NCI-H1105 (cell line): ENCODE data around the gene TBXA2R.
A peak's percentile ranks its signal among the peaks of the same experiment; 100 is the strongest.
"Not testable (repeated sequence)": the region's sequence is repeated elsewhere in the genome, so short reads cannot be mapped to it uniquely, and the experiment has no call there.

Source experiments
- DNase-seq: peaks from one replicate; lab custom pipeline; 2025; lab: John Stamatoyannopoulos, UW

The TBXA2R gene

DNA sequence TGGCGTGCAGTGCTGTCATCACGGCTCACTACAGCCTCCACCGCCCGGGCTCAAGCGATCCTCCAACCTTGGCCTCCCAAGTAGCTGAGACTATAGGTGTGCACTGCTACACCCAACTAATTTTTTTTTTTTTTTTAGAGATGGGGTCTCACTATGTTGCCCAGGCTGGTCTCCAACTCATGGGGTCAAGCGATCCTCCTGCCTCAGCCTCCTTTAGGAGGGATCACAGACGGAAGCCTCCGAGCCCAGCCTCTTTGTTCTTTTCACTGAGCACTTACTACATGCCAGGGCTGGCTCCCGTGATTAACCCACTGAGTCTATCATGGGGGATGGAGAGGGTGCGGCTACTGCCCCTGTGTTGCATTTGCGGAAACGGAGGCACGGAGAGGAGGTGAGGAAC lies 32.8 kb upstream of the TBXA2R start:
- DNase-seq: no peak

DNA sequence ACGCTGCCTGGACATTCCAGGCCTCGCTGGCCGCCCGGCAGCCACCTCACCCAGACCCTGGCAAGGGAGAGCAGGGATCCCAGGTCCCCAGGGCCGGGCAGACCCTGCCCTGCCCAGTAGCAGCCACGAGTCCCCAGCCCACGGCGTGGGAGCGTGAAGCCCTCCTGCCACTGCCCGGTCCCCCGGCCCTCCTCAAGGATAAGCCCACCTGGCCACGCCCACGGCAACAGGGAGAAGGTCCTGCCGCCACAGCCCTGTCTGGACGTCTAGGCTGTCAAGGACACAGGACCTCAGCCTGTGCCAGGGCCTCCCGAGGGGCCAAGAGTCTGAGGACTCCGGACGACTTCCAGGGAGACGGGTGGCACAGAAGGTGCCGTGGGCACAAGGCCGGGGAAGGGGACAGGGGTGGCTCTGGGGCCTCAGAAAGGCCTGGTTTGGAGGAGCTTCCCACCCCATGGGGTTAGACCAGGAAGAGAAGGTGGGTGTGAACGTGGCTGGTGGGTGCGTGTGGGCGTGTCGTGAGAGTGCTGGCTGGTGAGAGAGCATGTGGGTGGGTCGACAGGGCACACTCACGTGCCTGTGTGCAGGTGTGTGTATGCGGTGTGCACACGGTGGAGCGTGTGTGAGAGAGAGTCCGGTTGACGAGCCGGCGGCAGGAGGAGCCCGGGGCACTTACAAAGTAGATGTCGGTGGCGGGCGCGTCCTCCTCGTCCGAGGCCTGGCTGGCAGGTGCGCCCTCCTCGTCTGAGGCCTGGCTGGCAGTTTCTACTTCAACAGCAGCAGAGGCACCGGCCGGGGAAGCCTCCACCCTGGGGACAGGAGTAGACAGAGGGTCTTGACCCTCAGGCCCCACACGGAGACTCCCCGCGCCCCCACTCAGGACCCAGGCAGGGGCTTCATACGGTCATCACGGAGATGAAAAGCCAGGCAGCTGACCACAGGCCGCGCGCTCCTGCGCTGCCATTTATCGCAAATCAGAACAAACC lies 31.8 kb upstream of the TBXA2R start:
- DNase-seq: no peak

DNA sequence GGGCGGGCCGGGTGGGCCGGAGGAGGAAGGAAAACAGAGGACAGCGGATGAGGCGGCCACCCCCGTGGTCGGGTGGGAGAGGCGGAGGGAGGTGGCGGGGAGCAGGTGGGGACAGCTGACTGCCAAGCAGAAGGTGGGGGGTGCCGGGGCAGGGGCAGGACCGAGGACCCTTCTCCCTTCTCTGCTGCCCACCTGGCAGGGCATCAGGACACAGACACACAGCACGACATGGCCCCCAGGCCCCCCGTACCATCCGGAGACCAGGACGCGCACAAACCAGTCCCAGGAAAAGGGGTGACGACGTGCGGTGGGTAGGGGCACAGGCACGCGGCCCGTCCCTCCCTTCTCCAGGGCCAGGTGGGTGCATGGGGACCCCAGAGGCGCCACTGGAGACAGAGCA lies 30.9 kb upstream of the TBXA2R start:
- DNase-seq: no peak

DNA sequence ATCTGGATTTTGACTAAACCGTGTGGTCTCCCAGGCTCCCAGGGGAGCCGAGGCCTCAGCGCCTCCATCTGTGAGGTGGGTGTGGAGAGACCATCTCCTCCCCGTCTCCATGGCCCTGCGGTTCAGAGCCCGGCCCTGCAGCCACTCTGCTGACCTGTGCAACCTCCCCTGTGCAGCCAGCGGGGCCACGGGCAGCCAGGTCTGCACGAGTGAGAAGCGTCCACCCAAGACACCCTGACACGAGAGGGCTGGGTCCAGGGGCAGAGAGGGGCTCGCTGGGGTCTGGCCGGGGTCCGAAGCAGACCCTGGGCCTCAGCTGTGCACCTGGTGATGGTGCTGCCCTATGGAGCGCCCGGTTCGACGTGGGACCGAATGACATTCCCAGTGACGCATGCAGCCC lies 30.3 kb upstream of the TBXA2R start:
- no peak for DNase-seq

DNA sequence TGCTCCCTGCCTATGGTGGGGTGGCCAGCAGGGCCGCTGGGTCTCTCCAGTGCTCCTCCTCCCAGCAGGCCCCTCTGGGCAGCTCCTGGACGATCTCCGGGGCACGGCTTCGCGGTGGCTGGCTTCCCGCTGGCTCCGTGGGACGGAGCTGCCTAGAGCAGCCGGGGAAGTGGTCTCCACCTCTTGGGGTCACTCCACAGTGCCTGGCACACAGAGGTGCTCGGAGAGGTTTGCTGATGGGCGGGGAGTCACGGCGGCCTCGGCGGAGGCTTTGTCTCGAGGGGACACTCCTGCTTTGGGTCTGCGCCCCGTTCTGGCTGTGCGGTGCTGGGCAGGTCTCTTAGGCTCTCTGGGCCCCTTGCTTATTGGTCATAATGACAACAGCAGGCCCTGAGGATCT lies 29.8 kb upstream of the TBXA2R start:
- DNase-seq: no peak

DNA sequence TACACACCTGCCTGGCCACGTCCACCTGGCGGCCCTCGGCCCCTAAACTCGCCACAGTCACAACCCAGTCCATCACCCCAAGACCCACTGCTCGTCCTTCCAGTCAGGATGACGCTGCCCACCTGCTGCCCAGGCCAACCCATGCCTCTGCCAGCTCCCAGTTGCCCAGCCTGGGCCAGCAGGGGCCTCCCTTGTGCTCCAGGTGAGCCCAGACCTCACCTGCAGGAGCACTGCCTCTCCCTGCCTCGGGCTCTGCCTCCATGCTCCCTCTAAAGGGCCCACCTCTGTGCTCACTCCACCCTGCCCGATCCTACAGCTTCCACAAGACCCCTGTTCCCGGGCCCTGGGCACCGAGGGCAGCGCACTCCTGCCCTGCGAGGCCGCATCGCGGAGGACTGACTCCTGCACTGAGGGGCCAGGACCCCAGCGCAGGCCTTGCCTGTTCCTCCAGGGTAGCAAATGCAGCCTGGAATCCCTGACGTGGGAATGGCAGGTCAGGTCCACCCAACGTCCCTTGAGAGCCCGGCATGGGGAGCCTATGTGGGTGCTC lies 27.9 kb upstream of the TBXA2R start:
- DNase-seq: no peak

DNA sequence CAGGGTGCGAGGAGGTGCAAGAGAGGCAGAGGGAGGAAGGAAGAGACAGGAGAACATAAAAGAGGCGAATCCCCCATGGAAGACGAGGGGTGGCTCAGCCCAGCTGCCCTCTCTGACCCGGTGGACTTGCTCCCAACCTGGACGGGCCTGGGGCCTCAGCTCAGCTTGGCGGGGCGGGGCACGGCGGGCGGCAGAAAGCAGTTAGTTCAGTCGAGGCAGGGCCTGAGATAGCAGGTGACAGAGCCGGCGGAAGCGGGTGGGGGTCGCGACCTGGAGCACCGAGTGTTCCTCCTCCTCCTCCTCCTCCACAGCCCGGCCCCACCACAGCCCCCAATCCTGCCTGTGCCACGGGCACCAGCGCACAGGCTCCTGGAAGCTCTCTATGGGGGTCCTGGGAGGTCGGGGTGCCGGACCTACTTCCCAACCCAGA lies 26.9 kb upstream of the TBXA2R start:
- DNase-seq: no peak

DNA sequence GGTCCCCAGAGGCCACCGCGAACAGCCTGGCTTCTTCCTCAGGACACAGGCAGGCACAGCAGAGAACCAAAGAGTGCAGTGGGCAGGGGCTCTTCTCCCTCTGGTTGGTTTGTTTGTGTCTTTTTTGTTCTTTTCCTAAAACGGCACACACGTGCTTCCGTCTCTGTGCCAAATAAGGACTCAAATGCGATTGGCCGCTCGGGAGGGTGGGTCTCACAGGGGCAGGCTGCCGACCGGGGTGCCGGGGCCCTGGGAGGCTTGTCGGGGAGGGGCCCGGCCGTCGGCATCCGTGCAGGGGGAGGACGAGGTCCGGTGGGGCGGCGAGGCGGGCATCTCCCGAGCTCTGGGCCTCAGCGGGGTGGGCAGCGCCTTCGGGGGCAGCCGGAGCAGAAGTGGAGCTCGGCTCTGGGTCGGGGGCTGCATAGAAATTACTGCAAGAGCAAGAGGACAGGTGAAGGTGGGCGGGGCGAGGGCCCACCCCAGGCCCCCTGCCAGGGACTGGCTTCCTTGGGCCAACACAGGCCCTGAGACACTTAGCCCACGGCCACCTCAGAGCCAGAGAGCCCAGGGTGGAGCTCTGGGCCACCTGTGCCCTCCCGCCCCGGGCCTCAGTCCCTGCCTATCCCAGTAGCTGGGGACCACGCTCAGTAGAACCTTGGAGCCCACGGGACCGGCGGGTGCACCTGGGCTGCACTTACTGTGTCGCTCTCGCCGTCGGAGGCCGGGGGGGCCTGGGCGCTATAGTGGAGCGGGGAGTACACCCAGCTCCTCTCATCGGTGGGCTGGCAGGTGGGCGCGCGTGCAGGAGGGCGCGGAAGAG lies 26.3 kb upstream of the TBXA2R start:
- DNase-seq: no peak

DNA sequence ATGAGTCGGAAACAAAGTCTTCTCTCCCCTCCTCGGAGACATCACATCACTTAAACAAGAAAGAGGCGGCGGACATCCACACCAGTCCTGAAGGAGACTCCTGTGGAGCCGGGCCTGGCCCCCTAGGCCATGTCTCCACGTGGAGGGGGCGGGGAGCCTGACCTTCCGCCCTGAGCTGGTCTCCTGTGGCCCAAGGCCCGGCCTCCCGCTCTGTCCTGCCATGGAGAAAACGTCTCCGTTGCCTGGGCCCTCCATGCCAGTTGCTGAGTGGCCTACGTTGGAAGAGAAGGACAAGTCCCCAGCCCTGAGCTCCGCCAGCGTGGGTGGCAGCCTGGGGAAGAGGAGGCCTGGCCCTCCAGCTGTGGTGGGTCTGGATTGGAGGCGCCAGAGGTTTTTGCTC lies 25.4 kb upstream of the TBXA2R start:
- no peak for DNase-seq

DNA sequence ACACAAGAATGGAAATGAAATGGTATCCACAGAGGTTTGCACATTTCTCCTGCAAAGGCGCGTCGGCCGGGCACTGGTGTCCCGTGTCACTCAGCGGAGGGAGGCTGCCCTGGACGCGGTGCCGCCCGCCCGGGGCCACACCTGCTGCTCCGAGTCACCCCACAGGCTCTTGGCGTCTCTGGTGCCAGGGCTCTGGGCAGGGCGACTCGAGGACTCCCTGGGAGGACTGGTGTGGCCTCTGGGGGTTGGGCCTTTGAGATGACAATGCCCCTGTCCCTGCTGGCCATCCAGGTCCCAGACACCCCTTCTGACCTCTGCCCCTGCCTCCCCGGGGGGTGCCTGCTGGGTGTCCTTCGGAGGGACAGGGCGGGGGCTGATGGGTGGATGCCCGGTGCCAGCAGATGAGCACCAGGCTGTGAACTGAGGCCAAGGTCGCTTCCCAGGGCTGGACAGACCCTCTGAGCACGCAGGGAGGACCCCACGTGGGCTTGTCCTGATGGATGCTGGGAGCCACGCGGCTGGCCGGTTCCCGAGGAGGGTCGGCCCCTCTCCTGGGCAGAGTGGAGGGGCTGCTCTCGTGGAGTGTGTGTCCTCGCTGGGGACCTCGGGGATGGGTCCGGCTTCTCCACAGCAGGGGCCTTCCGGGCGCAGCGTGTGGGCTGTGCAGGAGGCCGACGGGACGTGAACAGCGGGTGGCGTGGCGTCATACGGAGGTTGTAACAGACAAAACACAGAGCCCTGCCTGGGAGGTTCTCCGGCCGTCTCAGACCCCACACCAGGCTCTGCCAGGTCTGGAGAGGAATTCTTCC lies 24.6 kb upstream of the TBXA2R start:
- DNase-seq: no peak

DNA sequence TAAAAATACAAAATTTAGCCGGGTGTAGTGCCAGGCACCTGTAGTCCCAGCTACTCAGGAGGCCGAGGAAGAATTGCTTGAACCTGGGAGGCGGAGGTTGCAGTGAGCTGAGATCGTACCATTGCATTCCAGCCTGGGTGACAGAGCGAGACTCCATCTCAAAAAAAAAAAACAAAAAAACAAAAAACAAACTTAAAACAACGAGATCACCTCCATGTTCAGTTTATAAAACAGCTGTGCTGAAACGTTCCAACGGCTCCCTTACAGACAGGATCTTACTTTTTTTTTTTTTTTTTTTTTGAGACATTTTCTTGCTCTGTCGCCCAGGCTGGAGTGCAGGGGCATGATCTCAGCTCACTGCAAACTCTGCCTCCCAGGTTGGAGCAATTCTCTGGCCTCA lies 22.1 kb upstream of the TBXA2R start:
- DNase-seq: not testable (repeated sequence)

DNA sequence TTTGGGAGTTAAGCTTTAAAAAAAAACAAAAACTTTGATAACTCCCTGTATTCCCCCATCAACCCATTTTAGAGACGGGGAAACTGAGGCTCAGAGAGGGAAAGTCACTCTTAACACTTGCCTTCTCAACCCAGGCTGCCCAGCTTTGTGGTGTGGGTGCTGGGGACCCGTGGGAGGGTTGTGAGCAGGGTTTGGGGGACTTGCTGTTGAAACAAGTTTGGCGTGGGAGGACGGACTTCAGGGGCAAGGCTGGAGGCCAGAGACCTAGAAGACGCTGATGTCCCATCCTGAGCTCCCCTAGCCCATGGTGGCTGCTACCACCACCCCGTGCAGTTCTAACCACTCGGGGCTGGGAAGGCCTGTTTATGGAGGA lies 20.7 kb upstream of the TBXA2R start:
- DNase-seq: no peak

DNA sequence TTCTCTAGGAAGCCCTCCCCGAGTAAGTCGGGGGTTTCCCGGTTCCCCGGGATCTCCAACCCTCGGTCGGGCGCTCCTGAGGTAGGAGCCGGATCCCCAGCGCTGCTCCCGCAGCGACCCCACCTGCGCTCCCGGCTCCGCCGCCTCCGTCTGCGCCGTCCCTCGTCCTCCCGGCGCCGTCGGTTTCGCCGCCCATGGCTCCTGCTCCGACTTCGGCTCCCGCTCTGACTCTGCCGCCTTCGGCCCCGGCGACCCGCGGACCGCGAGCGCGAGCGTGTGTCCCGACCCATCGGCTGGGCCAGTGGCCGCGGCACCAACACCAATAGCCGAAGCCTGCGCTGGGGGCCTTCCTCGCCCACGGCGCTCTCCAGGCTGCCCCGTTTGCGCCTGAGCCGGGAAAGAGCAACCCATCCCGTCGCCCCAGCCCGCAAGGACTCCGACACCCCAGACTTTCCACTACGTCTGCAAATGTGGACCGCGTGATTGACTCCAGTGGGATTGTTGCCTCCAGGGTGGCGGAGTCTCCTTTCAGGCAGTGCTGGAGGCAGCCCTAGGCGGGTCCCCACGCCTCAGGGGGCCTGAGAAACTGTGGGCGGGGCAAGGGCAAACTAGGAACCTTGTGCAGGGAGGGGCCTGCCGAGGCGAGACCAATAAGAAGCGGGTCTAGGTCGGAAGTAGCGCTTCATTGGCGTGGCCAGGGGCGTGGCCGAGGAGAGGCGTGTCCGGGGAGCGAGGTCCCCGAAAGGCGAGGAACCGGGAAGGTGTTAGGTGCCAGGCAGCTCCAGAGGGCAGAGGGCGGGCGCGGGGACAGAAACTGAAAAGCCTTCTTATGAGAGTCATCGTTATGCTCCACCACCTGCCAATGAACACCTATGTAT lies 20.0 kb upstream of the TBXA2R start, which contains the start of gene CACTIN:
Gene CACTIN (minus strand): TSS at position 318 of the 878 bp plus-strand sequence. CDS start 28 bp downstream, at position 290.
- DNase-seq: peak; percentile 99

DNA sequence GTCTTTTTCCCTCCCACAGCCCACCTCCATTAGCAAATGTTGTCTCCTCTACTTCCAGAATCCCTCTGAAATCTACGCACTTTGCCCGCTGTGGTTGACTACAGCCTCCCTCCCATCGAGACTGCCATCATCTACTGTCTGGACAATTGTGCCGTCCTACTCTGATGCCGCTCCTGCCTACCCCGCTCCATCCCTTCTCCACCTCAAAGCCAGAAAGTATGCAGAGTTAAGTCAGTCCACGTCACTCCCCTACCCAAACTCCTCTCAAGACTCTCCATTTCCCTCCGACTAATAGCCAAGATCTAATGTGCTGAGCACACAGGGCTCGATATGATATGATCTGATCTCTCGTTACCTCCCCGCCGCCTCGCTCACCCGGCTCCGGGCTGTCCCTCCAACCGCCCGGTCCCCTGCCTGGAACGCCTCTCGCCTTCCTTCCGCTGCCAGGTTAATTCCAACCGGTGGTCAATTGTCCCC lies 19.4 kb upstream of the TBXA2R start:
- DNase-seq: no peak

DNA sequence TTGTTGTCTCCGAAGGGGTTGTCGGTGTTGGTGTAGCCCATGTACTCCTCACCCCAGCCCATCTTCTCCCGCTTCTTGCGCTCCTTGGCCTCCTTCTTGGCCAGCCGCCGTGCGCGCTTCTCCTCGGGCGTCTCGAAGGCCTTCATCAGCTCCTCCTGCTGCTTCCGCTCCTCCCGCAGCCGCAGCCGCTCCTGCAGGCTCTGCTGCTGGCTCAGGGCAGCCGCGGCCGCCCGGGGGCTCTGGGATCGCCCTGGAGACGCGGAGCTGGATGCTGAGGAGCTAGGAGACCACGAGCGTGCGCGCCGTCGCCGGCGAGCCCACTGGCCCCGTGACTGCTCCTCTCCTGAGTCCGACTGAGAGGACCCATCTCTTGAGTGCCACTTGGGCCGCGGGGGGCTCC lies 17.0 kb upstream of the TBXA2R start:
- DNase-seq: no peak

DNA sequence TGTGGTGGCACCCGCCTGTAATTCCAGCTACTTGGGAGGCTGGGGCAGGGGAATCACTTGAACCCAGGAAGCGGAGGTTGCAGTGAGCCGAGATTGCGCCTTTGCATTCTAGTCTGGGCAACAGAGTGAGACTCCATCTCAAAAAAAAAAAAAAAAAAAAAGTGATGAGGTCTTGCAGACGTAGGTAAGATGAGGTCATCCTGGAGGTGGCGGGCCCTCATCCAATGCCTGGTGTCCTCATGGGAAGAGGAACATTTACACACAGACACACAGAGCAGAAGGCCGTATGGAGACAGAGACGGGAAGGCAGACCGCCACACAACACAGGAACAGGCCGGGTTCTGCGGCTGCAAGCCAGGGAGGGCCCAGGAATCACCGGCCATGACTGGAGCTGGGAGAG lies 15.5 kb upstream of the TBXA2R start:
- DNase-seq: no peak

DNA sequence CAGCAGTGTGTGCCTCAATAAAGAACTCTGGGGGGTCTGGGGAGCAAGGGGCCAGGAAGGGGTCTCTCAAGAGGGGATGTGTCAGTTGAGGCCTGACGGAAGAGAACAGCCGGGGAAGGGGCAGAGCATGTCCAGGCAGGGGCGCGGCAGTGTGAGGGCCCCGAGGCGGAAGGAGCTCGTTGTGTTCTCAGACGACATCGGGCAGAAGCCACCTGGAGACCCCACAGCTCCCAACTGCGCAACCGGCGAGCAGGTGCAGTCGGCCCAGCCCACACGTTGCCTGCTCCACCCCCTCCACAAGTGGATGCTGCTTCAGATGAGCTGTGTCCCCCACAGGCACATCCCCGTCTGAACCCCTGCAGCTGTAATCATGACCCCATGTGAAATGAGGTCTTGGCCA lies 15.0 kb upstream of the TBXA2R start:
- no peak for DNase-seq

DNA sequence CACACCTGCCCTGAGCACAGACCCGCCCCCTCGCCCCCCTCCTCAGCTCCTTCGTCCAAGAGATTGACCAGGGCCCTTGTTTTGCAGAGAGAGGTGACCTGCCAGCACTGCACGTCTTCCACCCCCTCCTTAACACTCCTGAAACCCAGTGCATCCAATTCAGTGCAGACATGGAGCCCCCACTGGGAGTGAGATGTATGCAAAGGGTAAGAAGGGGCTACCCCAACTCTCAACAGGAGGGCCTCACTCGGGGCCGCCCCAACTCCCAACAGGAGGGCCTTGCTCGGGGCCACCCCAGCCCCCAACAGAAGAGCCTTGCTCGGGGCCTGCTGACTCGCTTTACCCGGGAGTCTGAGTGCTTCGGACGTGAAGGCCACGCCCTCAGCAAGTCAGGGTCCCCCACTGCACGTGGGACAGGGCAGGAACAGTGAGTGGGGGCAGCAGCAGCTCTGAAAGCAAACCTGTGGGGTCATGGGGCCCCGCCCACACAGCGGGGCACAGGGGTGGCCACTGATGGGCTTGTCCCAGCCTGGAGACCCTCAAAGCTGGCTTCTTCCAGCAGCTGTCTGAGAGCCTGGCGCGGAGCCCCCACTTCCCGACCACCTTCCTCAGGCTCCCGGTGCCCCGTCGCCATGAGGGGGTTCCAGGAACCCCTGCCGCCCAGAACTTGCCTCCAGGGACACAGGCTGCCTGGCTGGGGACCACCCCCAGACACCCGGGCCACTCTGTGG lies 14.3 kb upstream of the TBXA2R start:
- DNase-seq: no peak

DNA sequence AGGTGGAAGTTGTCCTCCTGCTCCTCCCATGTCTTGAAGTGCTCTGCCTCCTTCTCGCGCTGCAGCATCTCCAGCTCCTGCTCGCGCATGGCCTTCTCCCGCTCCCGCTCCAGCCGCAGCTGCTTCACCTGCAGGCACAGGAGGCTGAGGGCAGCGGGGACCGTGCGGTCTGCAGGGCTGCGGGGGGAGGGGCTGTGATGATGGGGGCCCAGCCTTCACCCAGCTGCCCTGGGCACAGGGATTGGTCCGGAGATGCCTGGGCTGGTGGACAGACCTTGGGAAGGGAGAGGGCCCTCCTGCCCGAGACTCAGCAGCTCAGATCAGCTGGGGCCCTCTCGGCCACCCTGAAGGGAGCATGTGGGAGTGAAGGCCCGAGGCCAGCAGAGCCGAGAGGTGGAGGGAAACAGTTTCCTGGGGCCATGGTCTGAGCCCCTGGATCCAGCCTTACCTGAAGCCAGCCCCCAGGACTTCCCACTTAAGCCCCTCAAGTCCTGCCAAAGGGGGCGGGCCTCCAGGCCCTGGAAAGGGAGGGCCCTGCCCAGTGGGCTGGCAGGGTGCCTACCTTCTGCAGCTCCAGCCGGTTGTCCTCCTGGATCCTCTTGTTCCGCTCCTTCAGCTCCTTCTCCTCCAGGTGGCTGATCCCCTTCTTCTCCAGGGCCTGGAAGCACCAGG lies 13.6 kb upstream of the TBXA2R start:
- DNase-seq: no peak
